ENCODE data around the gene TAP1. TPM values are rescaled to one million over a fixed set of nuclear protein-coding genes. Genes with fewer than 3 reads are reported as not detected.

Gene TAP1
- total RNA-seq, 1 donor from 2014 or later, result 29.7 TPM

DNA sequence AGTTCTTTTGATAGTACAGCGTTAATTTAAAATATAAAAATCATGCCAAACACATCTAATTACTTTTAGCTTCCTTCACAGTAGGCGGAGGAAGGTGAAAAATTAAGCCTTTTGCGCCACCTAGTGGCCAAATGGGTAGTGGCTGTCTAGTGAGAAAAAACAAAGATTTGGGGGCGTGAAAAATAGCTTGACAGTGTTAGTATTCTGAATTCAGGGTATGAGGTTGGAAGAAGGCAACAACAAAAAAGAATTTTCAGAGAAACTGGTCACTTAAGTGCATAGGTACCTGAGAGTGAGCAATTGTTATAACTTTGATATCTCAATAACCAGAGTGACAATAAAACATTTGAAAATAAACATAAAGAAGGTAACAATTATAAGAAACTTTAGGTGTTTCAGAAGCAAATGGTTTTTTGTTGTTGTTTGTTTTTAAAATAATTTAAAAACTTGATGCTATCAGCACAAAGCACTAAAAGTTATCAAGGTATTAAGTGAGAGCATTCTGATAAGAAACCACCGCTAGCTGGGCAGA, 14.8 kb upstream of the TAP1 start:
- no peak for DNase-seq (ENCODE audit: low spot score)
- peaks cover 3% of the 10 kb centered on the region for H3K9me3 Mint-ChIP-seq (ENCODE audit: low read depth)

DNA sequence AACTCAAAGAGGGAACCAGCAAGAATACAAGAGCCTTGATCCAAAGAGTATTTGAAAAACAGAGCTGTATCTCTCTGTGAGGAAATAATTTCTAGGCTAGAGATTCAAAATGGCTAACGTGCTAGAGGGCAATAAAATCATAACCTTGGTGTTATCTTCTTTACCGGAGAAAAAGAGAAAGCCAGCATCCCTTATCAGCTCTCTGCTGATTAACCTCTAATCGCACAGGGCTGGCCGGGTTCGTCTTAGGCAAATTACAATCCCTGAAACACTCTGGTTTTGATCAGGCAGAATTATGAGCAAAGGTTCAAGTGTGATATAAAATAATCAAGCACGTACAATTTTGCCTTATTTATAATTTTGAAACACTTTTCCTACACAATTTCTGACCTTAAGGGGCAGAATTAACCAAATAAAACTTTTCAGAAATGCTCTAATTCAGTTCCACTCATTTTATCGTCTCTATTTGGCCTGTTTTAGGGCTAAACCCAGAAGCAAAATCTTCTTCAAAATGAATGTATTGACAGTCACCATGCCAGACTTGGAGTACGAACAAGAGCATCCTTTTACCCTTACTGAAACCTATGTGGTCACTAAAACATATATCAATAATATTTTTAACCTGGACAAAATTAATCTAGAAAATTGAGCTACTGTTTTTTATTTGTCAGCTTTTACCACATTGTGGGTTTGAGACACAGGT, 14.2 kb upstream of the TAP1 start:
- TF ChIP-seq, protein P1, sequence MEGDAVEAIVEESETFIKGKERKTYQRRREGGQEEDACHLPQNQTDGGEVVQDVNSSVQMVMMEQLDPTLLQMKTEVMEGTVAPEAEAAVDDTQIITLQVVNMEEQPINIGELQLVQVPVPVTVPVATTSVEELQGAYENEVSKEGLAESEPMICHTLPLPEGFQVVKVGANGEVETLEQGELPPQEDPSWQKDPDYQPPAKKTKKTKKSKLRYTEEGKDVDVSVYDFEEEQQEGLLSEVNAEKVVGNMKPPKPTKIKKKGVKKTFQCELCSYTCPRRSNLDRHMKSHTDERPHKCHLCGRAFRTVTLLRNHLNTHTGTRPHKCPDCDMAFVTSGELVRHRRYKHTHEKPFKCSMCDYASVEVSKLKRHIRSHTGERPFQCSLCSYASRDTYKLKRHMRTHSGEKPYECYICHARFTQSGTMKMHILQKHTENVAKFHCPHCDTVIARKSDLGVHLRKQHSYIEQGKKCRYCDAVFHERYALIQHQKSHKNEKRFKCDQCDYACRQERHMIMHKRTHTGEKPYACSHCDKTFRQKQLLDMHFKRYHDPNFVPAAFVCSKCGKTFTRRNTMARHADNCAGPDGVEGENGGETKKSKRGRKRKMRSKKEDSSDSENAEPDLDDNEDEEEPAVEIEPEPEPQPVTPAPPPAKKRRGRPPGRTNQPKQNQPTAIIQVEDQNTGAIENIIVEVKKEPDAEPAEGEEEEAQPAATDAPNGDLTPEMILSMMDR (IDR thresholded peaks at IDR 0.05), result no peak
- Mint-ChIP-seq H3K36me3 (ENCODE audit: low read depth) (no peaks in the 10 kb centered on the region), H3K9me3 (ENCODE audit: low read depth) (peaks cover 3% of the 10 kb centered on the region), H3K4me3 (ENCODE audit: unreplicated experiment) (no peak overlapping the region), H3K27me3 (ENCODE audit: low read depth) (peaks cover 59% of the 10 kb centered on the region), H3K4me1 (ENCODE audit: low read depth) (no peaks in the 10 kb centered on the region), H3K27ac (ENCODE audit: unreplicated experiment) (no peak overlapping the region)
- no peak for DNase-seq (ENCODE audit: low spot score)

More for the DNA sequence above, 14.8 kb upstream of the TAP1 start:
- Mint-ChIP-seq H3K4me1 (ENCODE audit: low read depth) (no peaks in the 10 kb centered on the region), H3K36me3 (ENCODE audit: low read depth) (no peaks in the 10 kb centered on the region), H3K27ac (ENCODE audit: unreplicated experiment) (no peak overlapping the region), H3K27me3 (ENCODE audit: low read depth) (peaks cover 59% of the 10 kb centered on the region), H3K4me3 (ENCODE audit: unreplicated experiment) (no peak overlapping the region)
- TF ChIP-seq, protein P1 (IDR thresholded peaks at IDR 0.05), result peak; percentile 98

DNA sequence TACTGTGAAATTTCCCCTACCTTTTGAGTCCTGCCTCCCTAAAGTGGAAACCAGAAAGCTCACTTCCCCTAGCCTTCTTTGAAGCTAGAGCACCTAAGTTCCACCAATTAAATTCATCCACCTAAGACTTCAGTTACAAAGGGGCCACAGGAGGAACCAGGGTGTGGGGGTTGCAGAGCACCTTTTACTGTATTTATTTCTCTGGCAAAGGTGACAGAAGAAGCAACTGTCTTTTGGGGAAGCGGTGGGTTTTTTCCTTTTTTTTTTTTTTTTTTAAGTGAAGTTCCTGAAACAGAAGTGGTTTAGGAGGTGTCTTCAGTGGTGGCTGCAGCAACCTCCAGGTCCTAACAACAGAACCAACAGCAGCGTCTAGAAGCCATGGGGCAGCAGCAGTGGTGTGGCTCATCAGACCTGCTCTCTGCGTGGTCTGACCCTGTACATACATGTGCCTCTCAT, 13.5 kb upstream of the TAP1 start:
- peaks cover 54% of the 10 kb centered on the region for H3K27me3 Mint-ChIP-seq (ENCODE audit: low read depth)
- no peaks in the 10 kb centered on the region for H3K36me3 Mint-ChIP-seq (ENCODE audit: low read depth)
- no peak for DNase-seq (ENCODE audit: low spot score)
- H3K4me3 Mint-ChIP-seq (ENCODE audit: unreplicated experiment), result no peak overlapping the region
- H3K27ac Mint-ChIP-seq (ENCODE audit: unreplicated experiment), result no peak overlapping the region
- H3K4me1 Mint-ChIP-seq (ENCODE audit: low read depth), result no peaks in the 10 kb centered on the region
- TF ChIP-seq, protein P1 (IDR thresholded peaks at IDR 0.05), result no peak
- H3K9me3 Mint-ChIP-seq (ENCODE audit: low read depth), result no peaks in the 10 kb centered on the region

DNA sequence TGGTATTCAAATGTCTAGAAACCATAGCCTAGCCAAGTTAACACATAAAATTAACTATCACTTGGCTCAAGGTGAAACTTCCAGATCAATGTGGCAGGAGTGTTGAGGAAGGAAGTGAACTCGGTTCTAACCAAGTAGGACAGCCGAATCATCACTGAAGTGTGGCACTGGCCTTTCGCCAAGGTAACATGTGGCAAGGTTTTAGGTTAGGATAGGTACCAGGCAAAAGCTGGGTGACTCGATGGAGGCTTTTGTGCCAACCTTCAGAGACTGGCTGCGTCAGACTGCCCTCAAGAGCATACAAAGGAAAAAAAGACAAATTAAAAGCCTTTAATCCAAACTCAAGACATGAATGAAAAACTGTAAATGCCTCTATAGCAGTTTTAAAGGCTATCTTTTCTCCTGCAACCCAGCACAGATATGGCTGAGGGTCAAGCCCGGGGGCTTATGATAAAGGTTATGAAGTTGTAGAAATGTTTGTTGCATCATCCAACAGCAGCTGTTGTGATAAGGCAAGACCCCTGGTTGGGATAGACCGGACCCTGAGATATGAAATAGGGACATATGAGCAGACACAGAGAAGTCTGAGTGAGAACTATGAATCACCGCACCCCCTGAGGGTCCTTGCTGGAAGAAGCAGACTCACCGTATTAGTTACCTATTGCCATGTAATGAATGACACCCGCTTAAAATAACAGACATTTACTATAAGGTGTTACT, 12.4 kb upstream of the TAP1 start:
- Mint-ChIP-seq H3K9me3 (ENCODE audit: low read depth) (no peaks in the 10 kb centered on the region), H3K36me3 (ENCODE audit: low read depth) (no peaks in the 10 kb centered on the region), H3K4me1 (ENCODE audit: low read depth) (peaks cover 5% of the 10 kb centered on the region), H3K27ac (ENCODE audit: unreplicated experiment) (no peak overlapping the region), H3K4me3 (ENCODE audit: unreplicated experiment) (no peak overlapping the region), H3K27me3 (ENCODE audit: low read depth) (peaks cover 46% of the 10 kb centered on the region)
- TF ChIP-seq, protein P1 (IDR thresholded peaks at IDR 0.05), result no peak
- DNase-seq (ENCODE audit: low spot score), result no peak

DNA sequence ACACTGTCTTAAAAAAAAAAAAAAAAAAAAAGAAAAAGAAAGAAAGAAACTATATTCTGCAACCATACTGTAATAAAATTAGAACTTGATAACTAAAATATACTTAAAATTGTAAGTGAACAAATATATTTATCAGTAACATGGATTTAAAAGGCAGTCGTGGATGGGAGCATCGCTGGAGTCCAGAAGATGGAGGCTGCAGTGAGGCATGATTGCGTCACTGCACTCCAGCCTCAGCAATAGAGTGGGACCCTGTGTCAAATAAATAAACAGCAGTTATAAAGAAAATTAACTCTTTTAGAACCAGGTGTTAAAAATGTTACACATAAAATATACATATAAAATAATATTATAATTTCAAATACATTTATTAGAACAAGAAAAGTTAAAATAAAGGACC, 9.2 kb upstream of the TAP1 start:
- TF ChIP-seq, protein P1 (IDR thresholded peaks at IDR 0.05), result no peak
- H3K36me3 Mint-ChIP-seq (ENCODE audit: low read depth), result no peaks in the 10 kb centered on the region

More for the DNA sequence above, 9.2 kb upstream of the TAP1 start:
- H3K9me3 Mint-ChIP-seq (ENCODE audit: low read depth), result no peaks in the 10 kb centered on the region
- DNase-seq (ENCODE audit: low spot score), result no peak
- no peak overlapping the region for H3K4me3 Mint-ChIP-seq (ENCODE audit: unreplicated experiment)
- no peak overlapping the region for H3K27ac Mint-ChIP-seq (ENCODE audit: unreplicated experiment)
- peaks cover 7% of the 10 kb centered on the region for H3K4me1 Mint-ChIP-seq (ENCODE audit: low read depth)
- H3K27me3 Mint-ChIP-seq (ENCODE audit: low read depth), result peaks cover 38% of the 10 kb centered on the region

Data from chondrocyte (in vitro differentiated cells).